HUES6 (cell line): Measurements from ENCODE around the gene RAD51B.

Experiments used
- H3K27ac ChIP-seq: 2 replicates; pipeline ENCODE4 v1.7.0; 2013; ENCODE audit warnings: low read depth, mild to moderate bottlenecking, low read length, inconsistent platforms
- H3K27me3 ChIP-seq: 2 replicates; pipeline ENCODE4 v1.6.1; 2013; ENCODE audit warnings: low read length; ENCODE audit not compliant: control insufficient read depth, insufficient read depth
- H3K36me3 ChIP-seq: 2 replicates; pipeline ENCODE4 v1.6.1; 2013; ENCODE audit warnings: low read length; ENCODE audit not compliant: control insufficient read depth, insufficient read depth
- H3K4me1 ChIP-seq: 2 replicates; pipeline ENCODE4 v1.6.1; 2013; ENCODE audit warnings: low read length; ENCODE audit not compliant: control insufficient read depth, insufficient read depth
- H3K4me3 ChIP-seq: 2 replicates; pipeline ENCODE4 v1.5.1; 2013; ENCODE audit warnings: low read depth, low read length
- H3K9ac ChIP-seq: one replicate; pipeline ENCODE4 v1.6.1; 2013; ENCODE audit warnings: mild to moderate bottlenecking, low read length
- H3K9me3 ChIP-seq: 2 replicates; pipeline ENCODE4 v1.6.1; 2013; ENCODE audit warnings: low read depth, low read length; ENCODE audit not compliant: control insufficient read depth, insufficient read depth

RAD51B gene

GRCh38 chr14:68686724-68687123, 867.1 kb downstream of the RAD51B start:
- Histone ChIP-seq H3K4me3 (no peak overlapping the region), H3K9me3 (peaks cover 6% of the 10 kb centered on the region; the same call in 1 of the 2 replicates), H3K27me3 (no peaks in the 10 kb centered on the region; the same call in 1 of the 2 replicates), H3K36me3 (no peaks in the 10 kb centered on the region), H3K4me1 (peaks cover 48% of the 10 kb centered on the region), H3K9ac (no peak overlapping the region), H3K27ac (no peak overlapping the region)

- Histone ChIP-seq H3K9me3 (peaks cover 6% of the 10 kb centered on the region; the same call in 1 of the 2 replicates), H3K36me3 (no peaks in the 10 kb centered on the region), H3K9ac (no peak overlapping the region), H3K4me3 (no peak overlapping the region), H3K4me1 (peaks cover 50% of the 10 kb centered on the region), H3K27me3 (peaks cover 8% of the 10 kb centered on the region), H3K27ac (no peak overlapping the region)
These were observed 868.2 kb downstream of the RAD51B start for GRCh38 chr14:68687746-68688145.

GRCh38 chr14:68688872-68689371, 869.3 kb downstream of the RAD51B start:
- no peaks in the 10 kb centered on the region for H3K36me3 ChIP-seq
- no peak overlapping the region for H3K27ac ChIP-seq
- H3K9me3 ChIP-seq, result peaks cover 6% of the 10 kb centered on the region; the same call in 1 of the 2 replicates
- peaks cover 44% of the 10 kb centered on the region for H3K4me1 ChIP-seq
- no peak overlapping the region for H3K9ac ChIP-seq
- peaks cover 19% of the 10 kb centered on the region for H3K27me3 ChIP-seq
- H3K4me3 ChIP-seq, result no peak overlapping the region

- Histone ChIP-seq H3K4me1 (peaks cover 44% of the 10 kb centered on the region), H3K9ac (no peak overlapping the region), H3K9me3 (peaks cover 6% of the 10 kb centered on the region; the same call in 1 of the 2 replicates), H3K27me3 (peaks cover 21% of the 10 kb centered on the region), H3K36me3 (no peaks in the 10 kb centered on the region), H3K4me3 (no peak overlapping the region), H3K27ac (no peak overlapping the region)
These were observed 869.9 kb downstream of the RAD51B start for GRCh38 chr14:68689511-68689910.

- Histone ChIP-seq H3K9me3 (peaks cover 6% of the 10 kb centered on the region; the same call in 1 of the 2 replicates), H3K36me3 (no peaks in the 10 kb centered on the region), H3K27ac (no peak overlapping the region), H3K4me1 (peaks cover 42% of the 10 kb centered on the region), H3K4me3 (no peak overlapping the region), H3K27me3 (peaks cover 21% of the 10 kb centered on the region), H3K9ac (no peak overlapping the region)
These were observed 870.7 kb downstream of the RAD51B start for GRCh38 chr14:68690089-68690958.

GRCh38 chr14:68691031-68691791, 871.6 kb downstream of the RAD51B start:
- Histone ChIP-seq H3K4me3 (no peak overlapping the region), H3K9me3 (peaks cover 6% of the 10 kb centered on the region; the same call in 1 of the 2 replicates), H3K36me3 (no peaks in the 10 kb centered on the region), H3K4me1 (peaks cover 38% of the 10 kb centered on the region), H3K27me3 (peaks cover 21% of the 10 kb centered on the region), H3K9ac (no peak overlapping the region), H3K27ac (no peak overlapping the region)

GRCh38 chr14:68691792-68692118, 872.2 kb downstream of the RAD51B start:
- Histone ChIP-seq H3K27me3 (peaks cover 21% of the 10 kb centered on the region), H3K9ac (no peak overlapping the region), H3K4me3 (no peak overlapping the region), H3K36me3 (no peaks in the 10 kb centered on the region), H3K9me3 (peaks cover 3% of the 10 kb centered on the region; the same call in 1 of the 2 replicates), H3K27ac (no peak overlapping the region), H3K4me1 (peaks cover 38% of the 10 kb centered on the region)

- Histone ChIP-seq H3K27ac (no peak overlapping the region), H3K4me1 (peaks cover 38% of the 10 kb centered on the region), H3K9me3 (no peaks in the 10 kb centered on the region), H3K27me3 (peaks cover 21% of the 10 kb centered on the region), H3K9ac (no peak overlapping the region), H3K36me3 (no peaks in the 10 kb centered on the region), H3K4me3 (no peak overlapping the region)
These were observed 872.6 kb downstream of the RAD51B start for GRCh38 chr14:68692216-68692615.

- Histone ChIP-seq H3K27me3 (peaks cover 21% of the 10 kb centered on the region), H3K4me3 (no peak overlapping the region), H3K4me1 (peaks cover 36% of the 10 kb centered on the region), H3K9me3 (no peaks in the 10 kb centered on the region), H3K27ac (no peak overlapping the region), H3K36me3 (no peaks in the 10 kb centered on the region), H3K9ac (no peak overlapping the region)
These were observed 873.6 kb downstream of the RAD51B start for GRCh38 chr14:68692916-68693771.

- no peaks in the 10 kb centered on the region for H3K36me3 ChIP-seq
- no peak overlapping the region for H3K27ac ChIP-seq
- no peaks in the 10 kb centered on the region for H3K9me3 ChIP-seq
- peaks cover 32% of the 10 kb centered on the region for H3K4me1 ChIP-seq
- no peak overlapping the region for H3K4me3 ChIP-seq
- peaks cover 21% of the 10 kb centered on the region for H3K27me3 ChIP-seq
- H3K9ac ChIP-seq, result no peak overlapping the region
These were observed 874.3 kb downstream of the RAD51B start for GRCh38 chr14:68693926-68694325.
